ENCODE results near the gene ZFP82.

DNA sequence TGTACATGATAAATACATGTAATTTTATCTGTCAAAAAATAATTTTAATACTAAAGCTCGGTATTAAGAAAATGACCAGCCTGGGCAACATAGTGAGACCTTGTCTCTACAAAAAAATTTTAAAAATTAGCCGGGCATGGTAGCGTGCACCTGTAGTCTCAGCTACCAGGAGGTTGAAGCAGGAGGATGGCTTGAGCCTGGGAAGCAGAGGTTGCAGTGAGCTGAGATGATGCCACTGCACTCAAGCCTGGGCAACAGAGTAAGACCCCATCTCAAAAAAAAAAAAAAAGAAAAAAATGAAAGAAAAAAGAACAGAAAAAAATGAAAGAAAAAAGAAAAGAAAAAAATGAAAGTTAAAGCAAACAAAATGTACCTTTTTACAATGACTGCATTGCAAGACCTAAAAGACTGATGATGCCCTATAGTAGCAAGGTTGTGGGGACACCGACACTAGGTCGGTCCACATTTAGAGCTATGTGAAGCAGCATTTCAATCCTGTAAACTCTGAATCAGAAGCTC is 44.7 kb downstream of the ZFP82 start:
- TF ChIP-seq, protein P1, sequence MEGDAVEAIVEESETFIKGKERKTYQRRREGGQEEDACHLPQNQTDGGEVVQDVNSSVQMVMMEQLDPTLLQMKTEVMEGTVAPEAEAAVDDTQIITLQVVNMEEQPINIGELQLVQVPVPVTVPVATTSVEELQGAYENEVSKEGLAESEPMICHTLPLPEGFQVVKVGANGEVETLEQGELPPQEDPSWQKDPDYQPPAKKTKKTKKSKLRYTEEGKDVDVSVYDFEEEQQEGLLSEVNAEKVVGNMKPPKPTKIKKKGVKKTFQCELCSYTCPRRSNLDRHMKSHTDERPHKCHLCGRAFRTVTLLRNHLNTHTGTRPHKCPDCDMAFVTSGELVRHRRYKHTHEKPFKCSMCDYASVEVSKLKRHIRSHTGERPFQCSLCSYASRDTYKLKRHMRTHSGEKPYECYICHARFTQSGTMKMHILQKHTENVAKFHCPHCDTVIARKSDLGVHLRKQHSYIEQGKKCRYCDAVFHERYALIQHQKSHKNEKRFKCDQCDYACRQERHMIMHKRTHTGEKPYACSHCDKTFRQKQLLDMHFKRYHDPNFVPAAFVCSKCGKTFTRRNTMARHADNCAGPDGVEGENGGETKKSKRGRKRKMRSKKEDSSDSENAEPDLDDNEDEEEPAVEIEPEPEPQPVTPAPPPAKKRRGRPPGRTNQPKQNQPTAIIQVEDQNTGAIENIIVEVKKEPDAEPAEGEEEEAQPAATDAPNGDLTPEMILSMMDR (optimal IDR thresholded peaks at IDR 0.05 in 1 of 3, IDR thresholded peaks at IDR 0.05 in 1 of 3, conservative IDR thresholded peaks at IDR 0.05 in 1 of 3; ENCODE audit: extremely low read depth in 1 of 3, insufficient read depth in 2 of 3, low read length in 3 of 3), result no peak
- TF ChIP-seq EZH2 (IDR thresholded peaks at IDR 0.05; ENCODE audit: low read length), result no peak
